ENCODE data around the gene IGDCC3. TPM values are rescaled to one million over a fixed set of nuclear protein-coding genes. Genes with fewer than 3 reads are reported as not detected.
"Not testable (repeated sequence)": the region's sequence is repeated elsewhere in the genome, so short reads cannot be mapped to it uniquely, and the experiment has no call there.

Gene IGDCC3
- total RNA-seq, 1 donor from 2014 or later = not detected

DNA sequence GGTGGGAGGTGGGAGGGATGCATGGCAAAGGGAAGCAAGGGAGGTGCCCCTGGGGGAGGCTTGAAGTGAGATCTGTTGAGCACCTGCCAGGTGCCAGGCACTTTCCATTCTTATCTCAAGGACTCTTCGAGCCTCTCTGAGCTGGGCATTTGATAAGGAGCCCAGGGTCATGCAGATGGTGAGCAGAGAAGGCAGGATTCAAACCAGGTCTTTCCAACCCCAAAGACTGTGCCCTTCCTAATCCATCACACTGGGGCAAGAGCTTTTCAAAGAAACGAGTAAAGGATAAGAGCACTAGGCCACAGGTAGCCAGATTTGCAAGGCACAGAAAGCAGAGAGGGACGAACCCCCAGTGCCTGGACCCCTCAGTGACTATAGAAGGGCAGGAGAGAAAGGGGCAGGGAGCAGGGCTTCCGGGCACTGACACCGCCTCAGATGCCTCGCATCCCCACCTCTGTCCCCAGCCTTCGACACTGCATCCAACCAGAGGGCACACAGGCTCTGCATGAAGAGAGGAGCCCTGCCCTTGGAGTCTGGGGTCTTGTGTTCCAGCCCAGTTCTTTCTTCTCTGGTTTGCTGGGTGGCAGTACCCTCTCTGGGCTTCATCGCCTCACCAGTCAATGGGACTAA is 23.9 kb upstream of the IGDCC3 start:
- H3K27me3 Mint-ChIP-seq (ENCODE audit: insufficient read depth) = peaks cover 47% of the 10 kb centered on the region
- no peak overlapping the region for H3K27ac Mint-ChIP-seq
- DNase-seq (ENCODE audit: low spot score) = no peak
- H3K36me3 Mint-ChIP-seq (ENCODE audit: low read depth) = no peaks in the 10 kb centered on the region
- intact Hi-C loops (cut with micrococcal nuclease) = loop anchor here (2.0 kb wide), 1 partner anchor 17 kb away; no protein-coding TSS in a partner anchor
- H3K9me3 Mint-ChIP-seq = no peaks in the 10 kb centered on the region
- H3K4me1 Mint-ChIP-seq (ENCODE audit: low read depth) = no peaks in the 10 kb centered on the region
- no peak overlapping the region for H3K4me3 Mint-ChIP-seq

DNA sequence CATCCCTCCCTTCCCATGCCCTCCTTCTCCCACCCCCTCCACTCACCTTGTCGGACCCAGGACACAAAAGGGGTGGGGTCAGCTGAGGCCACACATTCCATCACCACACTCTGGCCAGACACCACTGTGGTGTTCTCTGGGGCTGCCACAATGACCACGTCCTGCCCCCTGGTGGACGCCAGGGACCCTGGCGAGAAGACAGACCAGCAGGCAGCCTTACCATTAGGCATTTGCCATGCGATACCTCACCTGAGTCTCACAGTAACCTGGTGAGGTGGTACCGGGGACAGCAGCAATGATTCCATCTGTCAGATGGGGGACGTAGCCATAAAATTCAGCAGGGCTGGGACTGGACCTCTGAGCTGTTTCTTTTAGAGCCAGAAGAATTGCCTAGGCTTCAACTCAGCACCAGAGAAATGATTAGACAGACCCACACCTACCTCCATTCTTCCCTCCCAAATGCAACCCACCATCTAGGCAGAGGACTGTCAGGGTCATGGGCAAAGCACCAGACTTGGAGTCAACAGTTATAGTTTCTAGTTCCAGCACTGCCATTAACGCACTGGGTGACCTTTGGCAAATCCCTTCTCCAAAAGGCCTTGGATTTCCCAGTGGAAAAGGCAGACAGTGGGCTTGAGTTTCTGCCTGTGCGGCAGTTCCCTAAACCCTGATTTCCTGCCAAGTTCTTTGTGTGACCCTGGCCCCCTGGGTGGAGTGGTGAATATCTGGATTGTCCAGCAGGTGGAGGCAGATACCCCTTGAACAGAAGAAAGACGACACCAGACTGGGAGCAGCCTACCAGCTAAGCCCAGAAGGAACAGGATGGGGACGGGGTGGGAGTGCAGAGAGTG is 23.2 kb upstream of the IGDCC3 start:
- intact Hi-C loops (cut with micrococcal nuclease) = loop anchor here (1.0 to 2.0 kb wide), 2 partner anchors 16 to 83 kb away; no protein-coding TSS in a partner anchor
- no peaks in the 10 kb centered on the region for H3K4me1 Mint-ChIP-seq (ENCODE audit: low read depth)
- no peaks in the 10 kb centered on the region for H3K9me3 Mint-ChIP-seq
- no peak overlapping the region for H3K4me3 Mint-ChIP-seq
- no peaks in the 10 kb centered on the region for H3K36me3 Mint-ChIP-seq (ENCODE audit: low read depth)
- peaks cover 48% of the 10 kb centered on the region for H3K27me3 Mint-ChIP-seq (ENCODE audit: insufficient read depth)
- H3K27ac Mint-ChIP-seq = no peak overlapping the region
- peak; percentile 21 for DNase-seq (ENCODE audit: low spot score)

DNA sequence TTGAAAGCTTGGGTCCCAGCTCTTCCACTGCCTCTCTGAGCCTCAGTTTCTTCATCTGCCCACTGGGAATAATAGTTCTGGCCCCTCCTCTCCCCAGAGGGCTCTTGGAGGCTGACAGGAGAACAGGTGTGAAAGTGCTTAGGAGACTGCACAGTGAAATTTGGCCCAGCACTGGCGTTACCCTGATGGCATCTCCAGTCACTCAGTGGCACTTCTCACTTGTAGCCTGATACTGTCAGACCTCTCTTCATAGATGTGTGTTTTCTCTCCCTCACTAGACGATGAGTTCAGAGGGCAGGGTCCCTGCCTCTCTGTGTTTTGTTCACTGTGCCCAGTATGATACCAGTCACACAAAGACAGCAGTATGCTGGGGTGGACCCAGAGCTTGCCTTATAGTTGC is 22.2 kb upstream of the IGDCC3 start:
- H3K4me3 Mint-ChIP-seq = no peak overlapping the region
- DNase-seq (ENCODE audit: low spot score) = no peak
- H3K4me1 Mint-ChIP-seq (ENCODE audit: low read depth) = no peaks in the 10 kb centered on the region
- no peaks in the 10 kb centered on the region for H3K36me3 Mint-ChIP-seq (ENCODE audit: low read depth)
- no peaks in the 10 kb centered on the region for H3K9me3 Mint-ChIP-seq
- peaks cover 55% of the 10 kb centered on the region for H3K27me3 Mint-ChIP-seq (ENCODE audit: insufficient read depth)
- intact Hi-C loops (cut with micrococcal nuclease) = loop anchor here (1.0 to 2.0 kb wide), 2 partner anchors 15 to 82 kb away; no protein-coding TSS in a partner anchor
- no peak overlapping the region for H3K27ac Mint-ChIP-seq

DNA sequence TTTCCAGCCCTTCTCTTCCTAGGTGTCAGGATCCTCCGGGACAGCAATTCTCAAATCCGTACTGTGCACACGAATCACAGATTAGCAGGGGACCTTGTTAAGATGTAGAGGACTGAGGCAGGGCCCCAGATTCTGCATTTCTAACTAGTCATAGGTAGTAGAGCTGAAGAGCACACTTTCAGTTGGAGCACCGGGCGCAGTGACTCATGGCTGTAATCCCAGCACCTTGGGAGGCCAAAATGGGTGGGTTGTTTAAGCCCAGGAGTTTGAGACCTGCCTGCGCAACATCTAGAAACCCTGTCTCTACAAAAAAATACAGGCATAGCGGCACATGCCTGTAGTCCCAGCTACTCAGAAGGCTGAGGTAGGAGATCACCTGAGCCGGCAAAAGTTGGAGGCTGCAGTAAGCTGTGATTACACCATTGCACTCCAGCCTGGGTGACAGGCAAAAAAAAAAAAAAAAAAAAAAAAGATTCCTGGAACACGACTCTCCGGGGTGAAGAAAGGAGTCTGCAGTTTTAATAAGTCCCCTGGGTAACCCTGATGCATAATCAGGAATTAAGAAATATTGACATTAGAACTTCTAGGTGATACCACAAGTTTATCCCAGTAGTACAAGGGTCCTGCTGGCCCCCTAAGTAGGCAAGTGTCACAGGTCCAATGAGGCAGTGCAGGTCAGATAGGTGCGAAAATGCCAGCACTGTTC is 21.4 kb upstream of the IGDCC3 start:
- Mint-ChIP-seq H3K36me3 (ENCODE audit: low read depth) (no peaks in the 10 kb centered on the region), H3K27ac (no peak overlapping the region), H3K27me3 (ENCODE audit: insufficient read depth) (peaks cover 63% of the 10 kb centered on the region), H3K4me3 (no peak overlapping the region), H3K9me3 (no peaks in the 10 kb centered on the region), H3K4me1 (ENCODE audit: low read depth) (no peaks in the 10 kb centered on the region)
- no peak for DNase-seq (ENCODE audit: low spot score)
- intact Hi-C loops (cut with micrococcal nuclease) = no loop called here

DNA sequence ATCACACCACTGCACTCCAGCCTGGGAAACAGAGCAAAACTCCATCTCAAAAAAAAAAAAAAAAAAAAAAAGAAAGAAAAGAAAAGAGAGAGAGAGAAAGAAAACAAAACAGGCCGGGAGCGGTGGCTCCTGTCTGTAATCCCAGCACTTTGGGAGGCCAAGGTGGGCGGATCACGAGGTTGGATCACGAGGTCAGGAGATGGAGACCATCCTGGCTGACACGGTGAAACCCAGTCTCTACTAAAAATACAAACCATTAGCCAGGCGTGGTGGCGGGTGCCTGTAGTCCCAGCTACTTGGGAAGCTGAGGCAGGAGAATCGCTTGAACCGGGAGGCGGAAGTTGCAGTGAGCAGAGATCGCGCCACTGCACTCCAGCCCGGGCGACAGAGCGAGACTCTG is 20.7 kb upstream of the IGDCC3 start:
- H3K9me3 Mint-ChIP-seq; H3K4me3 Mint-ChIP-seq; H3K36me3 Mint-ChIP-seq (ENCODE audit: low read depth); DNase-seq (ENCODE audit: low spot score); intact Hi-C loops (cut with micrococcal nuclease); H3K27ac Mint-ChIP-seq; H3K4me1 Mint-ChIP-seq (ENCODE audit: low read depth): not testable (repeated sequence)
- peaks cover 64% of the 10 kb centered on the region for H3K27me3 Mint-ChIP-seq (ENCODE audit: insufficient read depth)

DNA sequence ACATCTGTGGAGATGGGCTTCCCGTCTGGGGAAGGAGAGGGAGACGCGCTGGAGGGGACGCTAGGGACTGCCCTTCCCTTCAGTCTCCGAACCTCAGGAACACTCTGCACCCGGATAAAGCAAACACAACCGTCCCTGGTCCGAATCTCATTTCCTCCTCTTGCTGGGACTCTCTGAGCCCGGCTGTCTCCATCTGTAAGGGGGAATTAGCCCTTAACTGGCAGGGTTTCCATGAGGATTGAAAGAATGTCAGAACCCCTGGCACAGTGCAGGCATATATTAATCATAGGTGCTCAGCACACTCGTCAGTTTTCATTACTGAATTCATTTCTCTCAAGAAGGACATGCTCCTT is 19.1 kb upstream of the IGDCC3 start:
- Mint-ChIP-seq H3K9me3 (no peaks in the 10 kb centered on the region), H3K4me1 (ENCODE audit: low read depth) (no peaks in the 10 kb centered on the region)

DNA sequence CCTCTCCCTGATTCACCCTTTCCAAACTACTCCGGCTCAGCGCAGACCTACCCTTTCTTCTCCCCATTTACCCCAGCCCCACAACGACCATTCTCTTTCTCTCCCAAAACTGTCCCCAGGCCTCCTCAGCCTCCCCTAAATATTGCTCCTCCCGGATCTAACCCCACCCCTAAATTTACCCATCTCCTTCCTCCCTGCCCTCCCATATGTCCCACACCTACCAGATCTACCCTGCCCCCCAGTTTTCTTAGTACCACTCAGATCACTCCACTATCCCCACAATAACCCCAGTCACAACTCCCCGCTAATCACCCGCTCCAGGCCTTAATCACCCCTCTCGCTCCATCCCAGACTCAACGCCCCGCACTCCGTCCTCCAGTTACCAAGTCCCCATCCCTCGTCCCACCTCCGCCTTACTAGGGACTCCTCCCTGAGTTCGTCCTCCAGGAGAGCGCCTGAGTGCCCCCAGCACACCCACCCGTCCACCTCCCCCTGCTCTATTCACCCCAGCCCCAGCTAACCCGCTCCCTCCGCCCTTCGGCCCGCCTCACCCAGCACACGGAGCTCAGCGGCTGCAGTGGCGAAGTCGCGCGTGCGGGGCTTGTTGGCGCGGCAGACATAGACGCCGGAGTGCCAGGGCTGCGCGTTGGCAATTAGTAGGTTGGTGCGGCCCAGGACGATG is 18.6 kb upstream of the IGDCC3 start:
- H3K9me3 Mint-ChIP-seq = no peaks in the 10 kb centered on the region
- no peaks in the 10 kb centered on the region for H3K4me1 Mint-ChIP-seq (ENCODE audit: low read depth)
- no peak for DNase-seq (ENCODE audit: low spot score)

More for the DNA sequence above, 19.1 kb upstream of the IGDCC3 start:
- intact Hi-C loops (cut with micrococcal nuclease) = no loop called here
- H3K27ac Mint-ChIP-seq = no peak overlapping the region
- peaks cover 72% of the 10 kb centered on the region for H3K27me3 Mint-ChIP-seq (ENCODE audit: insufficient read depth)
- no peak overlapping the region for H3K4me3 Mint-ChIP-seq
- H3K36me3 Mint-ChIP-seq (ENCODE audit: low read depth) = no peaks in the 10 kb centered on the region
- no peak for DNase-seq (ENCODE audit: low spot score)

DNA sequence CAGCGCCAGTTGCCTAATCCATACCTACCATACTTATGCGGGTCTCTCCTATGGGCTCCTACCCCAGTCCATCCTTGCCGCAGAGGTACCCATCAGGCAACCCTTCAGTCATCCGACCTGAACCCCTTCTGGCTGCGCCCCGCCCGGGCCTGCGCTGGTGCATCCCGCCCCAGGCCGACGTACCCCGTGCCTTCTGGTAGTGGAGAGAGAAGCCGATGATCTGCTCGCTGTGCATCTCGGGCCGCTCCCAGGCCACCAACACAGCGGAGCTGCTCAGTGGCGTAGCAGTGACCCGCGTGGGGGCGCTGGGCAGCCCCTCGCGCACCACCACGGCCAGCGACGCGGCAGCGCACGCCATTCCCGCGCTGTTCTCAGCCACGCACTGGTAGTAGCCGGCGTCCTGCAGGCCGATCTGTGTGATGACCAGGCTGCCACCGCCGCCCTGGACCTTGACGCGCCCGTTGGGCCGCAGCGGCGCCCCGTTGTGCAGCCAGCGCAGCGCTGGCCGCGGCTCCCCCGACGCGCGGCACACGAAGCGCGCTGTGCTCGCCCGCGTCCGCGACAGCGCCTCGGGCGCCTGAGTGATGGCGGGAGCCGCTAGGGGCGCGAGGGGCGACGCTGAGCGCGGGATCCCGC is 17.9 kb upstream of the IGDCC3 start:
- H3K4me1 Mint-ChIP-seq (ENCODE audit: low read depth) = no peaks in the 10 kb centered on the region
- intact Hi-C loops (cut with micrococcal nuclease) = no loop called here
- H3K27ac Mint-ChIP-seq = no peak overlapping the region
- no peak overlapping the region for H3K4me3 Mint-ChIP-seq
- no peaks in the 10 kb centered on the region for H3K9me3 Mint-ChIP-seq
- H3K27me3 Mint-ChIP-seq (ENCODE audit: insufficient read depth) = peaks cover 65% of the 10 kb centered on the region
- no peak for DNase-seq (ENCODE audit: low spot score)
- no peaks in the 10 kb centered on the region for H3K36me3 Mint-ChIP-seq (ENCODE audit: low read depth)

More for the DNA sequence above, 18.6 kb upstream of the IGDCC3 start:
- intact Hi-C loops (cut with micrococcal nuclease) = no loop called here
- peaks cover 72% of the 10 kb centered on the region for H3K27me3 Mint-ChIP-seq (ENCODE audit: insufficient read depth)
- H3K36me3 Mint-ChIP-seq (ENCODE audit: low read depth) = no peaks in the 10 kb centered on the region
- H3K4me3 Mint-ChIP-seq = no peak overlapping the region
- H3K27ac Mint-ChIP-seq = no peak overlapping the region

DNA sequence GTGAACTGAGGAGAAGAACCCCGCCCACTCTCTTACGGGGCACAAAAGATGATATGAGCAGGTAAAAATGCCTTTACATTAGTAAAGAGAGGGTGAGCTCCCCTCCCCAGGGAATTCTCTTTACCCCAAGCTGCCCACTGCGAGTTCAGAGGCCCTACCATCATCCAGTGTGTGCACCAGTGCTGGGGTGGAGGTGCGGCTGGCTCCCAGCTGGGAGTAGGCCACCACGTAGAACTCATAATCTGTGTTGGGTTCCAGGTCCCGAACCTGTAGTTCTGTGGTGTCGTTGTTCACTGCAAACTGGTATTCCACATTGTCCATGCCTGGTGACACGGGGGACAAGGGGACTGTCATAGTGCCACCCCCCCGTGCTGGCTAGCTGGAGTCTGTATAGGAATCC is 17.1 kb upstream of the IGDCC3 start:
- Mint-ChIP-seq H3K27me3 (ENCODE audit: insufficient read depth) (peaks cover 63% of the 10 kb centered on the region), H3K9me3 (no peaks in the 10 kb centered on the region), H3K4me3 (no peak overlapping the region), H3K27ac (no peak overlapping the region), H3K36me3 (ENCODE audit: low read depth) (no peaks in the 10 kb centered on the region), H3K4me1 (ENCODE audit: low read depth) (no peaks in the 10 kb centered on the region)
- DNase-seq (ENCODE audit: low spot score) = no peak
- intact Hi-C loops (cut with micrococcal nuclease) = no loop called here

DNA sequence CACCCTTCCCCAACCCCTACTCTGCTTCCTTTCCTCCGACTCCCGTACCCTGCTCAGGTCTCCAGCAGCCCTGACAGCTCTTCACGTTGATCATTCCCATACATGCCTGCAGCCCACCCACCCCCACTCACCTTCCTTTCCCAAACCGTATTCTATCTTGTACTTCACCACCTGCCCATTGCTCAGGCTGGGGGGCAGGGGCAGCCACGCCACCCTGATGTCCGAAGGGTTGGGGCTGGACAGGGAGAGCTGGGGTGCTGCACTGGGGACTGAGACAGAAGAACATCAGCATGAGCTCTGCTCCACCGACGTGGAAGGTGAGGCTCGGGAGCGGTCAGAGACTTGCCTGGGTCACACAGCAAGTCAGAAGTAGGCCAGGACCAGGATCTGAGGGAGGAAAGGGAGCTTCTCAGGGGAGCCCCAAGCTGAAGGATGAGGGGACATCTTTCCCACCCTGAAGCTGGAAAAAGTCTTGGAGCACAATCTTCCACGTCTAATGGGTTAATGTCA is 16.5 kb upstream of the IGDCC3 start:
- DNase-seq (ENCODE audit: low spot score) = no peak
- intact Hi-C loops (cut with micrococcal nuclease) = no loop called here
- H3K36me3 Mint-ChIP-seq (ENCODE audit: low read depth) = no peaks in the 10 kb centered on the region
- no peak overlapping the region for H3K4me3 Mint-ChIP-seq
- H3K4me1 Mint-ChIP-seq (ENCODE audit: low read depth) = no peaks in the 10 kb centered on the region
- peaks cover 63% of the 10 kb centered on the region for H3K27me3 Mint-ChIP-seq (ENCODE audit: insufficient read depth)
- no peak overlapping the region for H3K27ac Mint-ChIP-seq
- no peaks in the 10 kb centered on the region for H3K9me3 Mint-ChIP-seq

DNA sequence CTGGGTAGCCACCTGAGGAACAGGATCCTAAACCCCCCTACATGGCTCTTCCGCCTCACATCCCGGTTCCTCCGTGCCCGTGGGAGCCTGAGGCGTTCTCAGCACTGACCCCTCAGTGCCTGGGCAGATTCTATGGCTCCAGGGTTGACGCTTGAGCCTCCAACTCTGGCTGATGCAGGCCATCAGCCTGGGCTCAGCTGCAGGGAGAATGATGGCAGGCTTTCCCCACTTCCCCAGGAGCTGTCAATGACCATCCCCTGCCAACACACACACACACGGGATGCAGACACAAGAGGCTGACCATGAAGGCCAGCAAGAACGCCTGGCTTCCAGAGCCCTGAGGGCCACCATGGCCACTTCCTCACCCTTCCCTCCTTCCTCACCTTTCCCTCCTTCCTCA is 15.8 kb upstream of the IGDCC3 start:
- no peak overlapping the region for H3K27ac Mint-ChIP-seq
- no peaks in the 10 kb centered on the region for H3K4me1 Mint-ChIP-seq (ENCODE audit: low read depth)
- no peaks in the 10 kb centered on the region for H3K36me3 Mint-ChIP-seq (ENCODE audit: low read depth)
- H3K4me3 Mint-ChIP-seq = no peak overlapping the region
- peaks cover 59% of the 10 kb centered on the region for H3K27me3 Mint-ChIP-seq (ENCODE audit: insufficient read depth)
- DNase-seq (ENCODE audit: low spot score) = no peak
- intact Hi-C loops (cut with micrococcal nuclease) = no loop called here
- no peaks in the 10 kb centered on the region for H3K9me3 Mint-ChIP-seq

DNA sequence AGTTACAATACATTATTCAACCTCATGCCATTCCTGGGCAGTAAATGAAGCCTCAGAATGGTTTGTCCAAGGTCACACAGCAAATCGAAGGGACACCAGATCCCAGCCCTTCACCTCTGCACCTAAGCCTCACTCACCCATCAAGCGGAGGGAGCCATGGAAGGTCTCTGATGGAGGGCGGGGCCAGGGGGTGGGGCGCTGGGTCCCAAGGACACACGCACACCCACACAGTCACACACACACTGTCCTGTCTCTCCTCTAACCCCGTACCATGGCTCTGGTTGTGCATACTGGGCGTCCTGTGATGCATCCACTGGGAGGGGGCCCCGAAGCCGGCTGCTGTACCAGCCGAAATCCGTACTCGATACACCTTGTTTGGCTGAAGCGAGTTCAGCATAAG is 15.3 kb upstream of the IGDCC3 start:
- DNase-seq (ENCODE audit: low spot score) = no peak
- H3K36me3 Mint-ChIP-seq (ENCODE audit: low read depth) = no peaks in the 10 kb centered on the region
- intact Hi-C loops (cut with micrococcal nuclease) = no loop called here
- no peaks in the 10 kb centered on the region for H3K9me3 Mint-ChIP-seq
- H3K4me1 Mint-ChIP-seq (ENCODE audit: low read depth) = no peaks in the 10 kb centered on the region
- no peak overlapping the region for H3K4me3 Mint-ChIP-seq
- no peak overlapping the region for H3K27ac Mint-ChIP-seq
- peaks cover 55% of the 10 kb centered on the region for H3K27me3 Mint-ChIP-seq (ENCODE audit: insufficient read depth)
